OCI-M1 (cell line): ENCODE measurements around the gene MYD88.

Experiments used
- DNase-seq: peaks from one replicate; lab custom pipeline; 2025; lab: John Stamatoyannopoulos, UW

MYD88 gene

GRCh38 chr3:38138349-38139190, at the start of gene MYD88:
TSS of gene MYD88 (plus strand) at chr3:38138661. CDS start at chr3:38138701, 40 bp downstream.
- DNase-seq, result peak; percentile 87

GRCh38 chr3:38089163-38089562, 49.3 kb upstream of the MYD88 start:
- DNase-seq, result no peak

GRCh38 chr3:38090453-38090852, 48.0 kb upstream of the MYD88 start:
- DNase-seq, result no peak

GRCh38 chr3:38094999-38095398, 43.5 kb upstream of the MYD88 start:
- no peak for DNase-seq

GRCh38 chr3:38095669-38096483, 42.6 kb upstream of the MYD88 start:
- DNase-seq, result no peak

- DNase-seq, result no peak
Measured at GRCh38 chr3:38097446-38098375, 40.8 kb upstream of the MYD88 start.

- no peak for DNase-seq
Measured at GRCh38 chr3:38098376-38098723, 40.1 kb upstream of the MYD88 start.

GRCh38 chr3:38099518-38099917, 38.9 kb upstream of the MYD88 start:
- no peak for DNase-seq

GRCh38 chr3:38100498-38100897, 38.0 kb upstream of the MYD88 start:
- DNase-seq, result no peak

GRCh38 chr3:38101811-38102443, 36.5 kb upstream of the MYD88 start:
- DNase-seq, result no peak

- DNase-seq, result no peak
Measured at GRCh38 chr3:38102444-38102814, 36.0 kb upstream of the MYD88 start.

- DNase-seq, result no peak
Measured at GRCh38 chr3:38105525-38105924, 32.9 kb upstream of the MYD88 start.

- DNase-seq, result no peak
Measured at GRCh38 chr3:38107911-38108648, 30.4 kb upstream of the MYD88 start.

GRCh38 chr3:38108649-38109579, 29.5 kb upstream of the MYD88 start:
- DNase-seq, result peak; percentile 82

- no peak for DNase-seq
Measured at GRCh38 chr3:38109580-38110313, 28.7 kb upstream of the MYD88 start.

GRCh38 chr3:38110314-38111050, 28.0 kb upstream of the MYD88 start:
- DNase-seq, result no peak

- DNase-seq, result no peak
Measured at GRCh38 chr3:38111201-38111600, 27.3 kb upstream of the MYD88 start.

- no peak for DNase-seq
Measured at GRCh38 chr3:38111696-38112377, 26.6 kb upstream of the MYD88 start.
